A549 (cell line): Measurements from ENCODE around the gene VIPR2. TPM values are rescaled to one million over a fixed set of nuclear protein-coding genes. Genes with fewer than 3 reads are reported as not detected.

ENCODE experiments used
- ATAC-seq, 2 experiments: fragments of 200-7000 bp in 1 of 2; fragments of >200 bp in 1 of 2; cut with Nextera tagmentation in 1 of 2; cut with Tn5 transposase in 1 of 2; 3 replicates each; pipeline versions ENCODE4 v1.8.0 to v1.9.1; 2018 to 2020; ENCODE audit warnings: mild to moderate bottlenecking in 1 of 2, moderate library complexity in 1 of 2
- CTCF ChIA-PET: fragments of 300-600 bp; sonication (Branson Sonifier 250); formaldehyde crosslinking; extraction: SDS; loops from one replicate; lab custom pipeline; 2021; ENCODE audit warnings: antibody characterized with exemption, inconsistent platforms; lab: Yijun Ruan, JAX
- POLR2A ChIA-PET: fragments of 350-600 bp; formaldehyde crosslinking; extraction: SDS; loops from one replicate; lab custom pipeline; 2021; ENCODE audit warnings: antibody characterized with exemption, inconsistent platforms; lab: Yijun Ruan, JAX
- DNase-seq, 2 experiments: peaks; one replicate each; pipeline versions ENCODE4 v3.0.0 to v3.0.0-alpha.2; 2011 to 2016; ENCODE audit warnings: low read depth in 1 of 2, low spot score in 1 of 2
- FAIRE-seq: peaks from 2 replicates; lab custom pipeline; 2011; peaks lifted over from hg19 to GRCh38; lab: Jason Lieb, UNC
- H3K27ac ChIP-seq, 2 experiments: fragments of >200 bp; sonication (Bioruptor Twin); formaldehyde crosslinking; 3 replicates each; pipeline ENCODE4 v1.5.1; 2016 to 2017
- H3K4me1 ChIP-seq: fragments of >200 bp; sonication (Bioruptor Twin); formaldehyde crosslinking; 3 replicates; pipeline ENCODE4 v1.6.1; 2016
- H3K4me2 ChIP-seq: fragments of >200 bp; sonication (Bioruptor Twin); formaldehyde crosslinking; 3 replicates; pipeline ENCODE4 v1.6.1; 2016
- H3K4me3 ChIP-seq: fragments of >200 bp; sonication (Bioruptor Twin); formaldehyde crosslinking; 3 replicates; pipeline ENCODE4 v1.5.1; 2016
- H3K9me3 ChIP-seq: fragments of >200 bp; sonication (Bioruptor Twin); formaldehyde crosslinking; 3 replicates; pipeline ENCODE4 v1.6.1; 2016
- BHLHE40 ChIP-seq: IDR thresholded peaks from 2 replicates; pipeline ENCODE4 v1.6.1; 2012; ENCODE audit warnings: low read depth, low read length, inconsistent platforms
- CBX2 ChIP-seq: fragments of 200-600 bp; sonication (generic); IDR thresholded peaks from 2 replicates; pipeline ENCODE4 v1.6.1; 2016; ENCODE audit warnings: low read depth, mild to moderate bottlenecking, borderline replicate concordance
- CBX8 ChIP-seq: fragments of 200-600 bp; sonication (generic); IDR thresholded peaks from 2 replicates; pipeline ENCODE4 v1.6.1; 2016
- CHD2 ChIP-seq: fragments of 150-350 bp; IDR thresholded peaks from 2 replicates; pipeline ENCODE4 v1.6.1; 2014; ENCODE audit warnings: low read length; ENCODE audit not compliant: partially characterized antibody
- EHF ChIP-seq: fragments of 250-450 bp; sonication (Bioruptor Pico); IDR thresholded peaks from 2 replicates; pipeline ENCODE4 v1.5.0; 2020; ENCODE audit warnings: mild to moderate bottlenecking
- EP300 ChIP-seq, 2 experiments: fragments of >200 bp; sonication (Bioruptor Twin); formaldehyde crosslinking; IDR thresholded peaks; 2 replicates in 1 of 2; 3 replicates in 1 of 2; pipeline ENCODE4 v1.6.1; 2016 to 2017
- ESRRA ChIP-seq: fragments of 150-350 bp; IDR thresholded peaks from 2 replicates; pipeline ENCODE4 v1.6.1; 2014; ENCODE audit warnings: mild to moderate bottlenecking, low read length, borderline replicate concordance
- HDAC2 ChIP-seq: fragments of 200-600 bp; sonication (generic); IDR thresholded peaks from 2 replicates; pipeline ENCODE4 v1.6.1; 2016
- HOXB5 ChIP-seq: fragments of 250-450 bp; sonication (Bioruptor Pico); IDR thresholded peaks from 2 replicates; pipeline ENCODE4 v1.5.0; 2020; ENCODE audit warnings: mild to moderate bottlenecking, moderate library complexity
- JUN ChIP-seq, 2 experiments: fragments of >200 bp; sonication (Bioruptor Twin); formaldehyde crosslinking; IDR thresholded peaks; 2 replicates in 1 of 2; 3 replicates in 1 of 2; pipeline ENCODE4 v1.6.1; 2016 to 2017
- JUNB ChIP-seq: fragments of >200 bp; sonication (Bioruptor Twin); formaldehyde crosslinking; IDR thresholded peaks from 2 replicates; pipeline ENCODE4 v1.6.1; 2016
- KDM5A ChIP-seq: fragments of 200-600 bp; sonication (generic); IDR thresholded peaks from 2 replicates; pipeline ENCODE4 v1.6.1; 2016; ENCODE audit warnings: antibody characterized with exemption, mild to moderate bottlenecking
- MAFK ChIP-seq: fragments of 450-650 bp; IDR thresholded peaks from 2 replicates; pipeline ENCODE4 v1.6.1; 2014; ENCODE audit not compliant: partially characterized antibody
- MYC ChIP-seq: IDR thresholded peaks from 2 replicates; pipeline ENCODE4 v1.6.1; 2012; ENCODE audit warnings: mild to moderate bottlenecking, inconsistent platforms, low read length, improper control_type of control experiment, borderline replicate concordance
- NFE2L2 ChIP-seq: fragments of 150-350 bp; conservative IDR thresholded peaks from 2 replicates; pipeline ENCODE4 v1.6.1; 2014; ENCODE audit warnings: low read length
- NR3C1 ChIP-seq: fragments of >200 bp; sonication (Bioruptor Twin); formaldehyde crosslinking; IDR thresholded peaks from 3 replicates; pipeline ENCODE4 v1.6.1; 2017
- RAD21 ChIP-seq, 2 experiments: fragments of >200 bp in 1 of 2; sonication (Bioruptor Twin) in 1 of 2; formaldehyde crosslinking in 1 of 2; IDR thresholded peaks in 1 of 2; conservative IDR thresholded peaks in 1 of 2; 2 replicates in 1 of 2; 3 replicates in 1 of 2; pipeline ENCODE4 v1.6.1; 2012 to 2018; ENCODE audit warnings: inconsistent platforms in 1 of 2
- RNF2 ChIP-seq: fragments of 200-600 bp; sonication (generic); IDR thresholded peaks from 2 replicates; pipeline ENCODE4 v1.6.1; 2016; ENCODE audit warnings: low read depth, mild to moderate bottlenecking, antibody characterized with exemption, moderate library complexity, borderline replicate concordance
- SREBF2 ChIP-seq: fragments of 450-650 bp; IDR thresholded peaks from 2 replicates; pipeline ENCODE4 v1.6.1; 2014; ENCODE audit warnings: mild to moderate bottlenecking, moderate library complexity
- ZC3H11A ChIP-seq: fragments of 450-650 bp; IDR thresholded peaks from 2 replicates; pipeline ENCODE4 v1.6.1; 2014; ENCODE audit warnings: antibody characterized with exemption, mild to moderate bottlenecking
- ZFP36 ChIP-seq: fragments of 450-650 bp; IDR thresholded peaks from 2 replicates; pipeline ENCODE4 v1.6.1; 2014; ENCODE audit warnings: borderline replicate concordance; ENCODE audit not compliant: partially characterized antibody
- ZSCAN20 ChIP-seq: fragments of 250-450 bp; sonication (Bioruptor Pico); IDR thresholded peaks from 2 replicates; pipeline ENCODE4 v1.8.0; 2022; ENCODE audit warnings: mild to moderate bottlenecking, moderate library complexity
- WGBS: methylation state at CpG from one replicate; pipeline ENCODE4 v1.1.6; 2017; ENCODE audit errors: missing lambda C conversion rate; 5-methylcytosine and 5-hydroxymethylcytosine counted together
- polyA plus RNA-seq, 4 experiments: library from polyadenylated mRNA; depleted of rRNA in 3 of 4; stranded (reverse); fragments of >200 nt; fragmentation: RNase III in 1 of 4; extraction: RNeasy Plus Mini Kit Qiagen cat#74134 plus additional on column Dnase treatment in 1 of 4; gene quantifications; 2 replicates in 3 of 4; 3 replicates in 1 of 4; pipeline ENCODE4 v1.2.3, GENCODE V29; 2011 to 2017
- TF ChIP-seq, protein P1 (sequence below): fragments of 250-450 bp; sonication (Bioruptor Pico); IDR thresholded peaks from 2 replicates; pipeline ENCODE4 v1.5.0; 2020; ENCODE audit warnings: low read depth, mild to moderate bottlenecking, moderate library complexity
- TF ChIP-seq, protein P2 (sequence below): fragments of 250-450 bp; sonication (Bioruptor Pico); IDR thresholded peaks from 2 replicates; pipeline ENCODE4 v1.5.0; 2021; ENCODE audit warnings: mild to moderate bottlenecking, moderate library complexity, borderline replicate concordance
- TF ChIP-seq, protein P3 (sequence below): IDR thresholded peaks from 2 replicates; pipeline ENCODE4 v1.6.1; 2012
- TF ChIP-seq, protein P4 (sequence below): fragments of 150-350 bp; IDR thresholded peaks from 2 replicates; pipeline ENCODE4 v1.6.1; 2014; ENCODE audit warnings: low read depth, mild to moderate bottlenecking, low read length

VIPR2 gene
- polyA plus RNA-seq, 2 of the 4 experiments (the other 2 are of a cell fraction): not detected

DNA sequence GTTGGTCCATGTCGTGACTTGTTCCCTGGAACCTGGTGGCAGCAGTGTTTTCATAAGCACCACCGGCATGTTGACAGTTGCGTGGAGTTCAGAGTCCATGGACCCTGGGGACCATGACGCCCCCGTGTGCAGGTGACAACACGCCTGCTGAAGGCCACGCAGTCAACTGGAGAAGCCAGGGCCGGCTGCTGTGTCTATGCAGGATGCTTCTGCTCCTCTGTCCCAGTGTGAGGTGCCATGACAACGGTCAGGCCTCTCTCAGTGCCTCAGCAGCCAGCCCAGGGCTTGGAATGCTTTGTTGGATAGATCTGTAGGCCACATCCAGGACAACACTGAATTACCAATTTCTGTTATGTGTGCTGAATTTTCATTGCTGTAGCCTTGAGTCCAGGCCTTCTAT lies 10.7 kb upstream of the VIPR2 start:
- 57% methylated on average over 8 of the region's 9 CpGs for WGBS
- Histone ChIP-seq H3K4me2 (no peak overlapping the region), H3K4me1 (no peaks in the 10 kb centered on the region), H3K9me3 (no peaks in the 10 kb centered on the region), H3K27ac (no peak overlapping the region), H3K4me3 (no peak overlapping the region)
- ChIA-PET CTCF (no interaction called here), POLR2A (no interaction called here)
- TF ChIP-seq MAFK (no peak), ZSCAN20 (CRISPR knock-in tag) (no peak), NR3C1 (no peak), SREBF2 (no peak), EHF (no peak), CHD2 (no peak), ZC3H11A (no peak), KDM5A (no peak), ZFP36 (no peak), NFE2L2 (no peak), RNF2 (no peak), CBX2 (no peak), JUN (IDR thresholded peaks at IDR 0.05) (no peak)
- TF ChIP-seq, protein P1, sequence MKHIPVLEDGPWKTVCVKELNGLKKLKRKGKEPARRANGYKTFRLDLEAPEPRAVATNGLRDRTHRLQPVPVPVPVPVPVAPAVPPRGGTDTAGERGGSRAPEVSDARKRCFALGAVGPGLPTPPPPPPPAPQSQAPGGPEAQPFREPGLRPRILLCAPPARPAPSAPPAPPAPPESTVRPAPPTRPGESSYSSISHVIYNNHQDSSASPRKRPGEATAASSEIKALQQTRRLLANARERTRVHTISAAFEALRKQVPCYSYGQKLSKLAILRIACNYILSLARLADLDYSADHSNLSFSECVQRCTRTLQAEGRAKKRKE (CRISPR knock-in tag): no peak
- TF ChIP-seq, protein P2, sequence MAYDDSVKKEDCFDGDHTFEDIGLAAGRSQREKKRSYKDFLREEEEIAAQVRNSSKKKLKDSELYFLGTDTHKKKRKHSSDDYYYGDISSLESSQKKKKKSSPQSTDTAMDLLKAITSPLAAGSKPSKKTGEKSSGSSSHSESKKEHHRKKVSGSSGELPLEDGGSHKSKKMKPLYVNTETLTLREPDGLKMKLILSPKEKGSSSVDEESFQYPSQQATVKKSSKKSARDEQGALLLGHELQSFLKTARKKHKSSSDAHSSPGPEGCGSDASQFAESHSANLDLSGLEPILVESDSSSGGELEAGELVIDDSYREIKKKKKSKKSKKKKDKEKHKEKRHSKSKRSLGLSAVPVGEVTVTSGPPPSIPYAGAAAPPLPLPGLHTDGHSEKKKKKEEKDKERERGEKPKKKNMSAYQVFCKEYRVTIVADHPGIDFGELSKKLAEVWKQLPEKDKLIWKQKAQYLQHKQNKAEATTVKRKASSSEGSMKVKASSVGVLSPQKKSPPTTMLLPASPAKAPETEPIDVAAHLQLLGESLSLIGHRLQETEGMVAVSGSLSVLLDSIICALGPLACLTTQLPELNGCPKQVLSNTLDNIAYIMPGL (CRISPR knock-in tag): no peak
- no peak for ATAC-seq
- FAIRE-seq: no peak
- no peak for DNase-seq

DNA sequence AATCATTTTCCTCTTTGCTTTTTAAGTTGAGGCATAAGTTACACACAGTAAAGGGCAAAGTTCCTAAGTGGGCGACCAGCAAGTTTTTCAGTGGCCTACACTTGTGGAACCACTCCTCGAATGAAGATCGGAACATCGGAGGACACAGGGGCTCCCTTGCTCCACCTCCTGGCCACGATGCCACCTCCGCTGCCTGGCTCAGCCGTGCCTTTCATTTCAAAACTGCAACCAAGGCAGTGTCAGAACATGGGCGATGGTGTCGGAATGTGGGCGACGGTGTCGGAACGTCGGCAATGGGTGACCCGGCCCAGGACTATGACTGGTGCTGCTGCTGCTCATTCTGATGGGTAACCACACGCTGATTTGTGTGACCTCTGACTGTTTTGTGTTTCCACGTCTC lies 9.6 kb upstream of the VIPR2 start:
- TF ChIP-seq HOXB5 (CRISPR knock-in tag): no peak
- TF ChIP-seq HDAC2: no peak
- TF ChIP-seq RAD21 (conservative IDR thresholded peaks at IDR 0.05 in 1 of 2, IDR thresholded peaks at IDR 0.05 in 1 of 2): peak in 1 of 2 experiments; percentile 11; a peak in 1 of 5 replicates
- WGBS: 76% methylated on average over 17 of the region's 17 CpGs
- H3K4me2 ChIP-seq: no peak overlapping the region
- H3K4me1 ChIP-seq: no peaks in the 10 kb centered on the region
- no peak overlapping the region for H3K4me3 ChIP-seq
- ChIA-PET POLR2A (no interaction called here), CTCF (no interaction called here)
- DNase-seq: peak in 1 of 2 experiments; percentile 13
- peak in 1 of 2 experiments; percentile 71; a peak in 3 of 6 replicates for ATAC-seq
- no peak overlapping the region for H3K27ac ChIP-seq
- FAIRE-seq: no peak
- no peaks in the 10 kb centered on the region for H3K9me3 ChIP-seq

DNA sequence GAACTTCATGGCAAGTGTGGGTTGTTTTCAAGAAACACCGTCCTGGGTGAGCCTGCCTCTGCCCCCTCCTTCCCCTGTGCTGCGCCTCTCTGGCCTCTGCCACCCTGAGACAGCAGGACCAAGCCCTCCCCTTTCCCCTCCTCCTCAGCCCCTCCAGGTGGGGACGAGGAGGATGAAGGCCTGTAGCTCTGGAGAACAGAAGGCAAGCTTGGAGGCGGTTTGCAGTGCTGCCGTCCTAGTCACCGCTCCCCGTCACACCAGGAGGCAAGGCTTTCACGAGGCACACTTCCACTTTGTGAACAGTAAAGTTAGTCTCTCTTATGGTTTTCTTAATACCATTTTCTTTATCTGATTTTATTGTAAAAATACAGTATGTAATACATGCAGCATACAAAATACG lies 8.8 kb upstream of the VIPR2 start:
- POLR2A ChIA-PET: no interaction called here
- FAIRE-seq (no peak), DNase-seq (no peak), ATAC-seq (no peak)
- TF ChIP-seq MYC: no peak
- TF ChIP-seq ESRRA: no peak
- TF ChIP-seq CBX8: no peak
- no peak for TF ChIP-seq BHLHE40
- TF ChIP-seq, protein P3, sequence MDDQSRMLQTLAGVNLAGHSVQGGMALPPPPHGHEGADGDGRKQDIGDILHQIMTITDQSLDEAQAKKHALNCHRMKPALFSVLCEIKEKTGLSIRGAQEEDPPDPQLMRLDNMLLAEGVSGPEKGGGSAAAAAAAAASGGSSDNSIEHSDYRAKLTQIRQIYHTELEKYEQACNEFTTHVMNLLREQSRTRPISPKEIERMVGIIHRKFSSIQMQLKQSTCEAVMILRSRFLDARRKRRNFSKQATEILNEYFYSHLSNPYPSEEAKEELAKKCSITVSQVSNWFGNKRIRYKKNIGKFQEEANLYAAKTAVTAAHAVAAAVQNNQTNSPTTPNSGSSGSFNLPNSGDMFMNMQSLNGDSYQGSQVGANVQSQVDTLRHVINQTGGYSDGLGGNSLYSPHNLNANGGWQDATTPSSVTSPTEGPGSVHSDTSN: no peak
- TF ChIP-seq, protein P2 (CRISPR knock-in tag): no peak
- TF ChIP-seq RAD21 (conservative IDR thresholded peaks at IDR 0.05 in 1 of 2, IDR thresholded peaks at IDR 0.05 in 1 of 2): no peak
- TF ChIP-seq JUNB: no peak
- TF ChIP-seq, protein P4, sequence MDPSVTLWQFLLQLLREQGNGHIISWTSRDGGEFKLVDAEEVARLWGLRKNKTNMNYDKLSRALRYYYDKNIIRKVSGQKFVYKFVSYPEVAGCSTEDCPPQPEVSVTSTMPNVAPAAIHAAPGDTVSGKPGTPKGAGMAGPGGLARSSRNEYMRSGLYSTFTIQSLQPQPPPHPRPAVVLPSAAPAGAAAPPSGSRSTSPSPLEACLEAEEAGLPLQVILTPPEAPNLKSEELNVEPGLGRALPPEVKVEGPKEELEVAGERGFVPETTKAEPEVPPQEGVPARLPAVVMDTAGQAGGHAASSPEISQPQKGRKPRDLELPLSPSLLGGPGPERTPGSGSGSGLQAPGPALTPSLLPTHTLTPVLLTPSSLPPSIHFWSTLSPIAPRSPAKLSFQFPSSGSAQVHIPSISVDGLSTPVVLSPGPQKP: no peak
- no peak for TF ChIP-seq ZC3H11A
- TF ChIP-seq EP300 (IDR thresholded peaks at IDR 0.05): no peak
- TF ChIP-seq KDM5A: no peak
- TF ChIP-seq, protein P1 (CRISPR knock-in tag): no peak
- no peak overlapping the region for H3K4me3 ChIP-seq
- H3K27ac ChIP-seq: no peak overlapping the region
- H3K4me1 ChIP-seq: no peaks in the 10 kb centered on the region
- WGBS: 73% methylated on average over 9 of the region's 9 CpGs
- H3K9me3 ChIP-seq: no peaks in the 10 kb centered on the region
- H3K4me2 ChIP-seq: no peak overlapping the region
- CTCF ChIA-PET: no interaction called here
